SHP77 treated with DMSO at 0.1 percent for 48 hours (cell line): ENCODE measurements around the gene PLXNB2.

Experiments
- DNase-seq: peaks from one replicate; lab custom pipeline; 2025; lab: John Stamatoyannopoulos, UW

The PLXNB2 gene

GRCh38 chr22:50310031-50310722 is 2.7 kb upstream of the PLXNB2 start:
- DNase-seq = peak; percentile 48

DNA sequence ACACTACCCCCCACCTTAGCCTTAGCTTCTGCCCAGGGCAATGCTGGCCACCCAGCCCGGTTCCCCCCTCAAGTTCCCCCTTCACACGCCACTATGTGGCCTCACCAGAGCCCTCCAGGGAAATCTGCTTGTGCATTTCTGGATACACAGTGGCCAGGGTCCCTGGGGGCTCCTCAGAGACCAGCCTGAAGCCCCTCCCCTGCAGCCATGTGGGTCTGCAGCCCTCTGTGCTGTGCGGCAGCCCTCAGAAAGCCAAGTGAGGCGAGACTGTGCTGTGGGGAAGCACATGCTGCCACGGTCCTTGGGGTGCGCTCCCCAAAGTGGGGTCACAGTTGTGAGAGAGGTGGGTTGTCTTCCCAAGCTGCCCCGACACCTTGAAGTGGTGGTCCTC is 2.1 kb upstream of the PLXNB2 start:
- no peak for DNase-seq

DNA sequence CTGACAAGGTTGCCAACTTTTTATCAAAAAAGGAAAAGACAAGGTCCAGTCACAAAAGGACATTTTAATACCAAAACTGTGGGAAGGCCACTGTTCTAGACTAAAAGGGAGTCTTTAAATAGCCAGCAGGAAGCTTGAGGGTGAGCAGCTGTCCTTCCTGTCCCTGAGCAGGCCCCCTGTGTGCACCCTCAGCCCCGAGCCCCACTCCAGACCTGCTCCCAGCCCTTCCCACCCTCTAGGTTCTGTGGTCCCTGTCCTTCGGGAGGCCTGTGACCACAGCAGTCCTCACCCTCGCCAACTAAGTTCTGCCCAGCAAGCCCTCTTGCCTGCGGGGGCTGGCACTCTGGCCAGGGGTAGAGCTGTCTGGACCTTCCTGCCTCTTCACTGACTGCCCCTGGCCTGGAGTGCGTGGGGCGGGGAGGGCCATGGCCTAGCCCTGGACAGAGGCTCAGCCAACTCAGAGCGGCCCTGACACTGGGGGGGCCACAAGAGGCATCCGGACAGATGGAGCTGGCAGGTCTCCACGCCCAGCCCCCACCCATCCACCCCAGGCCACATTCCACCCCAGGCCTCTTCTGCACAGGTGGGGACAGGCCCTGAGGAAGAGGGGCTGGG is 1.6 kb upstream of the PLXNB2 start:
- DNase-seq = no peak

GRCh38 chr22:50308597-50308935 is 1.1 kb upstream of the PLXNB2 start:
- no peak for DNase-seq

GRCh38 chr22:50307890-50308596 is 597 bp upstream of the PLXNB2 start:
- DNase-seq = no peak

- DNase-seq = peak; percentile 71
Measured at GRCh38 chr22:50305923-50306566, 1.4 kb downstream of the PLXNB2 start.

DNA sequence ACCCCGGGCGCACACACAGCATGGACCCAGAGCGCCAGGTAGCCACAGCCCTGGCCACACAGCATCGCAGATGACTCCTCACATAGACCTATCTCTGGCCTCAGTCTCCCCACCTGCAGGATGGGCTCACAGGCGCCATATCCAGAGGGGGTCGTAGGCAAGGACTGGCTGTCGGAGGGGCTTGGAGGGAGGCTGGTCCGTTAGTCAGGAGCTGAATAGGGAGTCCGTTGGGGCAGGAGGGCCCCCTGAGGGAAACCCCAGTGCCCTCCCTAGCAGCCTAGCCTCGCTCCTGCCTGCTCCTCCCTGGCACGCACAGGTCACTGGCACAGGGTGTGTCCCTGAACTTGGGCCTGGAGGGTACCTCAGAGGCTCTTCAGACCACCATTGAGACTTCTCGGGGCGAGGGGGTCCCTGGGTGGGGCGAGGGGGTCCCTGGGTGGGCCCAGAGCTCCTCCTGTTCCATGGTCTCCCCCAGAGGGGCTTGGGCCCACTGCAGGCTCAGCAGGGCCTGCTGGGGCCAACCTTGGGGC is 2.0 kb downstream of the PLXNB2 start:
- no peak for DNase-seq

- no peak for DNase-seq
Measured at GRCh38 chr22:50304528-50305392, 2.7 kb downstream of the PLXNB2 start.

GRCh38 chr22:50303848-50304527 is 3.5 kb downstream of the PLXNB2 start:
- no peak for DNase-seq

DNA sequence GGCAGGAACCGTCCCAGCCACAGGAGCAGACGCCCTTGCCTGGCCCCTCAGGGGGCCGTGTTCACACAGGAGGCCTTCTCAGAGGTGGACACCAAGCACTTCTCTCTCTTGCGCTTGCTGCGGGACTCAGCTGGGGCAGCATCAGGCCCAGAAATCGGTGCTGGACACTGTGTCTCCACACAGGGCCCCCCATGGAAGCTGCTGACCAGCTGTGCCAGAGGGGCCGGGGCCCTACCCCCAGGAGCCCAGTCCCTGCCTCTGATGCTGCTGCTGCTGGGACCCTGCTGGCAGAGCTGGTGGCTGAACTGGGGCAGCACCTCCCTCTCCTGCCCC is 4.0 kb downstream of the PLXNB2 start:
- no peak for DNase-seq

DNA sequence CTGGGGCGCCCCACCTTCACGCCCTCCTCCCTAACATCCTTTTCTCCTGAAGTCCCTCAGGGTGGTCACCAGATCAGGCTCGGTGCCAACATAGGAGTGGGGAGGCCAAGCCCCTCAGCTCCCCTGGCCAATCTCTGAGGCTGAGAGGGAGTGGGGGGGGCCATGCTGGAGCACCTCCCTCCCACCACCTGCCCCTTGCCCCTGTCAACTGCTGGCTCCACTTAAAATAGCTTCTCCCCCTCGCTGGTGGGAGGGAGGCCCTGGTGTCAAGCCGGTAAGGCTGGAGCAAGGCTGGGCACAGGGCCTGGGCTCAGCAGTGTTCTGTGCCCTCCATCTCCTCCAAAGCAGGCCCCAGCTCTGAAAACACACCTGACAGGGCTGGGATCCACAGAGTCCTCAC is 4.9 kb downstream of the PLXNB2 start:
- DNase-seq = no peak

GRCh38 chr22:50302041-50302541 is 5.4 kb downstream of the PLXNB2 start:
- no peak for DNase-seq

GRCh38 chr22:50301581-50301991 is 5.9 kb downstream of the PLXNB2 start:
- DNase-seq = no peak

GRCh38 chr22:50300620-50301257 is 6.7 kb downstream of the PLXNB2 start:
- no peak for DNase-seq

- no peak for DNase-seq
Measured at GRCh38 chr22:50299785-50300619, 7.4 kb downstream of the PLXNB2 start.

GRCh38 chr22:50298937-50299784 is 8.3 kb downstream of the PLXNB2 start:
- DNase-seq = no peak

GRCh38 chr22:50298266-50298637 is 9.2 kb downstream of the PLXNB2 start:
- DNase-seq = no peak

DNA sequence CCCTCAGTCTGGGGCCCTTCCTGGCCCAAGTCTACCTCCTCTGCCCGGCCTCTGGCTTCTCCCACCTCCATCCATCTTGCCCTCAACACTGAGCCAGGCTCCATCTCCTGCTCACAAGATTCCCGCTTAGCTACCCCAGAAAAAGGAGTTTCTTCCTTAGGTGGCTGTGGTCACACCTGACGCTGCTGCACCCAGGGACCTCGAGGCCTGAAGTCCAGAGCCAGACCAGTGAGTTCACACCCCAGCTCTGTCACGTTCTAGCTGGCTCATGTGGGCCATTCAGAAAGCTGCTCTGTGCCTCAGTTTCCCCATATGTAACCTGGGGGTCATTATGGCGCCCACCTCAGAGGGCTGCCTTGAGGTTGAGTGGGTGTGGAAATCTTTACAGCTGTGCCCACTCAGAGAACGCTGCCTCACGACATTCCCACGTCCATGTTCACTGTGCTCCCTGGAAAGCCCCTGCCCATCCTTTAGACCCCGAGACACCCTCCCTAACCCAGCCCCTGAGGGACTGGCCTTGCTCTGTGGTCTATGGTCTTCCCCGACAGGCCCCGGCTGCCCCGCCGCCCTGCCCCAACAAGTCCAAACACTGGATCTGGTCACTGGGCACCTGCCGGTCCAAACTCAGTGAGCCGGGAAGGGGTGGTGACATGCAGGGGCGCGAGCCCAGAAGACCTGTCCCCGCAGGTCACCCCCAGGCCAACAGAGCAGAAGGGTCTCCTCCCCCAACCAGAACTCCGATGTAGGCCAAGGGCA is 9.8 kb downstream of the PLXNB2 start:
- DNase-seq = no peak
